ENCODE results near the gene LSM12. TPM values are rescaled to one million over a fixed set of nuclear protein-coding genes. Genes with fewer than 3 reads are reported as not detected.

Gene LSM12
- total RNA-seq, 4 donors from 2014 or later = 41.6 to 79.0 (median 56.5) TPM

GRCh38 chr17:44082256-44082927 is 15.9 kb upstream of the LSM12 start:
- Histone ChIP-seq H3K27ac (peak overlapping the region in 2 of 4 donors; percentile 18 to 75), H3K4me3 (no peak overlapping the region), H3K4me1 (no peaks in the 10 kb centered on the region), H3K27me3 (no peaks in the 10 kb centered on the region), H3K36me3 (peaks cover 0 to 86% of the 10 kb centered on the region in 2 donors), H3K9me3 (no peaks in the 10 kb centered on the region)
- intact Hi-C loops (cut with DNase I; ENCODE audit: low total_unique reads) (no loop called here), in situ Hi-C loops (cut with MboI; ENCODE audit: low sequenced_read_pairs in 4 of 4) (no loop called here)
- DNase-seq = no peak
- ATAC-seq = no peak
- TF ChIP-seq POLR2A (IDR thresholded peaks at IDR 0.05) (no peak), CTCF (IDR thresholded peaks at IDR 0.05 in 4 of 5, conservative IDR thresholded peaks at IDR 0.05 in 1 of 5) (no peak)

GRCh38 chr17:44081681-44082080 is 15.2 kb upstream of the LSM12 start:
- ATAC-seq (no peak), DNase-seq (no peak)
- in situ Hi-C loops (cut with MboI; ENCODE audit: low sequenced_read_pairs in 4 of 4) (no loop called here), intact Hi-C loops (cut with DNase I; ENCODE audit: low total_unique reads) (no loop called here)
- peak overlapping the region in 2 of 4 donors; percentile 38 to 75 for H3K27ac ChIP-seq
- TF ChIP-seq POLR2A (IDR thresholded peaks at IDR 0.05) (no peak), CTCF (IDR thresholded peaks at IDR 0.05 in 4 of 5, conservative IDR thresholded peaks at IDR 0.05 in 1 of 5) (no peak)
- no peaks in the 10 kb centered on the region for H3K9me3 ChIP-seq
- no peaks in the 10 kb centered on the region for H3K27me3 ChIP-seq
- no peak overlapping the region for H3K4me3 ChIP-seq
- no peaks in the 10 kb centered on the region for H3K4me1 ChIP-seq
- peaks cover 0 to 92% of the 10 kb centered on the region in 2 donors for H3K36me3 ChIP-seq

- ATAC-seq (no peak), DNase-seq (no peak)
- H3K9me3 ChIP-seq = no peaks in the 10 kb centered on the region
- H3K4me1 ChIP-seq = peaks cover 0 to 4% of the 10 kb centered on the region in 2 donors
- TF ChIP-seq CTCF (IDR thresholded peaks at IDR 0.05 in 4 of 5, conservative IDR thresholded peaks at IDR 0.05 in 1 of 5) (no peak), POLR2A (IDR thresholded peaks at IDR 0.05) (no peak)
- H3K27me3 ChIP-seq = no peaks in the 10 kb centered on the region
- H3K27ac ChIP-seq = peak overlapping the region in 3 of 4 donors; percentile 7 to 25 (median 18)
- no peak overlapping the region for H3K4me3 ChIP-seq
- peaks cover 0 to 94% of the 10 kb centered on the region in 2 donors for H3K36me3 ChIP-seq
- intact Hi-C loops (cut with DNase I; ENCODE audit: low total_unique reads) (no loop called here), in situ Hi-C loops (cut with MboI; ENCODE audit: low sequenced_read_pairs in 4 of 4) (no loop called here)
Measured at GRCh38 chr17:44079877-44080821, 13.7 kb upstream of the LSM12 start.

GRCh38 chr17:44078412-44078811 is 11.9 kb upstream of the LSM12 start:
- DNase-seq = no peak
- in situ Hi-C loops (cut with MboI; ENCODE audit: low sequenced_read_pairs in 4 of 4) = no loop called here
- TF ChIP-seq CTCF (IDR thresholded peaks at IDR 0.05 in 4 of 5, conservative IDR thresholded peaks at IDR 0.05 in 1 of 5) (no peak), POLR2A (IDR thresholded peaks at IDR 0.05) (no peak)
- no peak for ATAC-seq
- Histone ChIP-seq H3K27ac (no peak overlapping the region), H3K36me3 (peaks cover 0 to 77% of the 10 kb centered on the region in 2 donors), H3K27me3 (no peaks in the 10 kb centered on the region), H3K9me3 (no peaks in the 10 kb centered on the region), H3K4me3 (no peak overlapping the region), H3K4me1 (peaks cover 13 to 14% of the 10 kb centered on the region in 2 donors)
- intact Hi-C loops (cut with DNase I; ENCODE audit: low total_unique reads) = no loop called here

Data from gastrocnemius medialis (tissue), 4 donors.